Testis (tissue), 3 donors: ENCODE measurements around the gene GJB6. TPM values are rescaled to one million over a fixed set of nuclear protein-coding genes. Genes with fewer than 3 reads are reported as not detected.

Experiments
- DNase-seq: peaks from one replicate; pipeline ENCODE4 v3.0.0-alpha.2; 2019
- H3K27ac ChIP-seq, 2 donors: fragments of 200-600 bp; sonication (generic); one replicate each; pipeline ENCODE4 v1.5.1; 2019
- H3K27me3 ChIP-seq: fragments of 200-600 bp; sonication (generic); one replicate; pipeline ENCODE4 v1.5.1; 2019
- H3K36me3 ChIP-seq: fragments of 200-600 bp; sonication (generic); one replicate; pipeline ENCODE4 v1.5.1; 2017; ENCODE audit warnings: low read depth; ENCODE audit errors: missing control alignments
- H3K4me1 ChIP-seq: fragments of 200-600 bp; sonication (generic); one replicate; pipeline ENCODE4 v1.5.1; 2019
- H3K4me3 ChIP-seq, 2 donors: fragments of 200-600 bp; sonication (generic); one replicate each; pipeline ENCODE4 v1.5.1; 2017 to 2019
- H3K9me3 ChIP-seq: fragments of 200-600 bp; sonication (generic); one replicate; pipeline ENCODE4 v1.5.1; 2017
- POLR2A ChIP-seq: fragments of 450-650 bp; IDR thresholded peaks from one replicate; pipeline ENCODE4 v1.6.1; 2017; ENCODE audit warnings: antibody characterized with exemption, mild to moderate bottlenecking, moderate library complexity
- WGBS, 2 donors: methylation state at CpG; one replicate each; pipeline ENCODE4 v1.1.5; 2018; 5-methylcytosine and 5-hydroxymethylcytosine counted together
- intact Hi-C: fragments of 100-400 bp; cut with DNase I; formaldehyde crosslinking; loops from one replicate; pipeline ENCODE4 v1.15.1; 2023; ENCODE audit warnings: low total_unique reads
- polyA plus RNA-seq: library from polyadenylated mRNA; stranded (reverse); fragments of 350-450 nt; fragmentation: Illumina TruSeq; extraction: RNeasy Lipid Tissue Mini Kit (QIAGEN cat#74804); gene quantifications from one replicate; pipeline ENCODE4 v1.2.3, GENCODE V29; 2014; ENCODE audit warnings: low read depth, low replicate concordance; ENCODE audit not compliant: insufficient read depth
- total RNA-seq, 2 donors: library from RNA; depleted of rRNA; stranded (reverse); fragments of >200 nt; gene quantifications; one replicate each; pipeline ENCODE4 v1.2.3, GENCODE V29; 2016
- TF ChIP-seq, protein P1 (sequence below), 3 experiments: fragments of 450-650 bp in 2 of 3; fragments of 200-600 bp in 1 of 3; sonication (generic) in 1 of 3; IDR thresholded peaks; one replicate each; pipeline ENCODE4 v1.5.1; 2016 to 2019; ENCODE audit warnings: antibody characterized with exemption in 3 of 3, mild to moderate bottlenecking in 2 of 3, moderate library complexity in 1 of 3

The GJB6 gene
- total and polyA plus RNA-seq, 3 donors from 2014 or later = 1.4 to 1.8 (median 1.7) TPM

DNA sequence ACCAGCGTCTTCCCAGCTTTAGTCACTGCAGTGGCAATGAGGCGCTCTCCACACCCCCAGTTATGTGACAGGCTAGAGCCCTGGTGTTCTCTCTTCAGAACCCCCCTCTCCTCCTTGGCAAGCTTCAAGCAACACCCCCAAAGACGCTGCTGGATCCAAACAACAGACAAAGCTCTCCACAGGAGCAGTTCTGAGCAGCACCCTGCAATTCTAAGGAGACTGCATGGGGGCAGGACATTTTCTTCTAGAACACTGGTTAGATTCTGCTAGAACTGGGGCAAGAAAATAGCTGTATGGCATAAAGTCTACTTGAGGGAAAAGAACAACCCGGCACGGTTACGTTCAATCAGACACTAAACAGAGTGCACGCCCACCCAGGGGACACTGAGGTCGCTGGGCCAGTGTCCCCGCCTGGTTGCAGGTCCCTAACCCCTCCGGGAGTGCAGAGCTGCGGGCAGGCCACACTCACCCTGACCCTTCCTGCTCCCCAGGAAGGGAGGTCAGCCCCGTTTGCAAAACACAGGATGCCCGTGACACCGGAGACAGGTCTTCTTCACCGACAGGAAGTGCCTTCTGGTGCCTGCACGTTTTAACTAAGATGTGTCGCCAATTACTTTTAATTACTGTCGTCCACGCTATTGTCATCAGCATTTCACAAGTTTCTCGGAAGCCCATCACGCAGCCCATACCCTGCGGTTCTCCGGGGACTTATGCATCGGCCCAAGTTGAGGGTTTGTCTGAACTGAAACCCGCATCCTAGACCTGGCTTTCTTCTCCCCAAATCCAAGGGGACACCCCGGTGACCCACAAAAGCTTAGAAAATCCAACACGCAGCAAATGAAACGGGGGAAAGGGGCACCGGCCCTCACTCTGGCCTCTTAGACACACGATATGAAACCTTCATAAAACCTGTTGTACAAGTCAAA, 943 bp downstream of the GJB6 start:
- intact Hi-C loops = no loop called here
- TF ChIP-seq POLR2A = no peak
- TF ChIP-seq, protein P1, sequence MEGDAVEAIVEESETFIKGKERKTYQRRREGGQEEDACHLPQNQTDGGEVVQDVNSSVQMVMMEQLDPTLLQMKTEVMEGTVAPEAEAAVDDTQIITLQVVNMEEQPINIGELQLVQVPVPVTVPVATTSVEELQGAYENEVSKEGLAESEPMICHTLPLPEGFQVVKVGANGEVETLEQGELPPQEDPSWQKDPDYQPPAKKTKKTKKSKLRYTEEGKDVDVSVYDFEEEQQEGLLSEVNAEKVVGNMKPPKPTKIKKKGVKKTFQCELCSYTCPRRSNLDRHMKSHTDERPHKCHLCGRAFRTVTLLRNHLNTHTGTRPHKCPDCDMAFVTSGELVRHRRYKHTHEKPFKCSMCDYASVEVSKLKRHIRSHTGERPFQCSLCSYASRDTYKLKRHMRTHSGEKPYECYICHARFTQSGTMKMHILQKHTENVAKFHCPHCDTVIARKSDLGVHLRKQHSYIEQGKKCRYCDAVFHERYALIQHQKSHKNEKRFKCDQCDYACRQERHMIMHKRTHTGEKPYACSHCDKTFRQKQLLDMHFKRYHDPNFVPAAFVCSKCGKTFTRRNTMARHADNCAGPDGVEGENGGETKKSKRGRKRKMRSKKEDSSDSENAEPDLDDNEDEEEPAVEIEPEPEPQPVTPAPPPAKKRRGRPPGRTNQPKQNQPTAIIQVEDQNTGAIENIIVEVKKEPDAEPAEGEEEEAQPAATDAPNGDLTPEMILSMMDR (IDR thresholded peaks at IDR 0.05) = no peak
- Histone ChIP-seq H3K4me3 (peak overlapping the region; percentile 24 to 41), H3K27me3 (no peaks in the 10 kb centered on the region), H3K9me3 (no peaks in the 10 kb centered on the region), H3K4me1 (no peaks in the 10 kb centered on the region), H3K27ac (no peak overlapping the region), H3K36me3 (no peaks in the 10 kb centered on the region)
- DNase-seq = no peak
- WGBS, 2 donors = 19 to 24% methylated on average over 23 to 30 of the region's 30 CpGs

DNA sequence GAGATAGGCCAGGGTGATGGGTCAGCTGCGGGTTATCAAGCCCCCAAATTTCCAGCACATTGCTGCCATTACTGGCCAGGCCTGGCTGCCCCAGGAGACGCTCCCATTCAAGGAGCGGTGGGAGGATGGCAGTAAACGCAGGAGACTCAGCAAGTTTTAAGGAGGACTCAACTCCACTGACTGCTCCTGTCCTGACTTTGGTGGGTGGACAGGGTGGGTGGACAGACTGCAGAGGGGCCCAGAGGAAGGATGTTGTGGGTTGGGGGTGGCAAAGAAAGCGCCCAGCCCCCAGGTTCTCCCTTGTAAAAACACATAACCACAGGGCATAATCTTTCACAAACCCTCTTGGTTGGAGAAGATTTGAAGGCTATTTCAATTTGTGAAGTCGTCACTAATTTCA, 4.4 kb downstream of the GJB6 start:
- no peaks in the 10 kb centered on the region for H3K27me3 ChIP-seq
- no peaks in the 10 kb centered on the region for H3K4me1 ChIP-seq
- H3K4me3 ChIP-seq = no peak overlapping the region
- H3K9me3 ChIP-seq = no peaks in the 10 kb centered on the region
- H3K27ac ChIP-seq = no peak overlapping the region
- TF ChIP-seq, protein P1 (IDR thresholded peaks at IDR 0.05) = no peak
- TF ChIP-seq POLR2A = no peak
- intact Hi-C loops = no loop called here
- 49 to 69% methylated on average over 4 to 6 of the region's 6 CpGs for WGBS, 2 donors
- no peaks in the 10 kb centered on the region for H3K36me3 ChIP-seq
- DNase-seq = no peak

DNA sequence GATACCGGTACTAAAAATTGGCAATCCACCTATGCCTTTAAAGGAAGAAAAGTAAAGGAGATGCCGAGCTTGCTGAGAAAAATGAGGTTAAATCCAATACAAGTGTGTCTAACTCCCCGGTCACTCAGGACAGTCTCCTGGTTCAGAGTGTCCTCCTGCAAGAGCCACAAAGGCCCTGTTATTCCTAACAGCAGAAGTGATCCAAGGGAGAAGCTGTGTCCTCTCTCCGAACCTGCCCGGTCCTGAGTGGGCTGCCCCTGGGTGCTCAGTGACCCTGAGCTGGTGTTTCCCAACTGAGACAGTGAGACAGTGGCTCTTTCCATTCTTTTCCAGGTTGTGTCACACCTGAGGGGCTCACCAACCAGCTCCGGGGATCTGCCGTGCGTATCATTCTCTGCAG, 4.8 kb downstream of the GJB6 start:
- H3K36me3 ChIP-seq = no peaks in the 10 kb centered on the region
- 84 to 91% methylated on average over 3 to 8 of the region's 8 CpGs for WGBS, 2 donors
- no peak overlapping the region for H3K27ac ChIP-seq
- no peak for DNase-seq
- H3K27me3 ChIP-seq = no peaks in the 10 kb centered on the region
- intact Hi-C loops = no loop called here
- H3K4me3 ChIP-seq = no peak overlapping the region
- no peaks in the 10 kb centered on the region for H3K4me1 ChIP-seq
- TF ChIP-seq, protein P1 (IDR thresholded peaks at IDR 0.05) = no peak
- no peak for TF ChIP-seq POLR2A
- H3K9me3 ChIP-seq = no peaks in the 10 kb centered on the region

DNA sequence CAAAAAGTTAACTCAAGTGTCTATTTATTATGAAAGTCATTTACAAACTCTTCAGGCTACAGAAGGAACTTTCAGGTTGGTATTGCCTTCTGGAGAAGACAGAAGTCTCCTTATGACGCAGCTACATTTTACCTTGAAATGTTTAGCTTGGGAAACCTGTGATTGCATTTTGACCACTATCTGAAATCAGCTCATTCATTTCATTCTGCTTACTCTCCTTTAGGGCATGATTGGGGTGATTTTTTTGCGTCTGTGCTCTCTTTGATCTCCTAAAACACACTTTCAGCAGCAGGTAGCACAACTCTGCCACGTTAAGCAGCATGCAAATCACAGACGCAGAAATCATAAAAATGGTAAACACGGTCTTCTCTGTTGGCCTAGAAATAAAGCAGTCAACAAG, 9.6 kb downstream of the GJB6 start:
- 82 to 89% methylated on average over 5 of the region's 5 CpGs for WGBS, 2 donors
- Histone ChIP-seq H3K9me3 (no peaks in the 10 kb centered on the region), H3K4me1 (no peaks in the 10 kb centered on the region), H3K27ac (no peak overlapping the region), H3K36me3 (no peaks in the 10 kb centered on the region), H3K27me3 (no peaks in the 10 kb centered on the region), H3K4me3 (no peak overlapping the region)
- intact Hi-C loops = no loop called here
- TF ChIP-seq, protein P1 (IDR thresholded peaks at IDR 0.05) = no peak
- TF ChIP-seq POLR2A = no peak
- no peak for DNase-seq

DNA sequence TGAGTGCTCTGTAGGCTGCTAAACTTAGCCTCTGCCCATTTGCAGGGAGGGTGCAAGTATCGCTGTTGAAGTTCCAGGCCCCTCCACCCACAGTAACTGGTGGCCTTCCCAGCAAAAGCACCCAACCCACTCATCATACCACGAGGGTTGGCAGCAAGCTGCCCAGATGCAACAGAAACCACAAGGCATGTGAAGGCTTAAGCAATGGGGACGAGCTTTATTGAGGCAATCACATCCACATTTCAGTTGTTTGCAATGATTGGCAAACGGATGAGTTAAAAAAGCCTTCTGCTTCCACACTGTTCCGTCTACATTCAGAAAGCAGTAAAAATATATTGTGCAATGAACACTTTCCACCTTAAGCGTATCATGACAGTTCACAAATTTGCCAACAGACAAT, 10.3 kb downstream of the GJB6 start:
- no peak for DNase-seq
- H3K9me3 ChIP-seq = no peaks in the 10 kb centered on the region
- TF ChIP-seq, protein P1 (IDR thresholded peaks at IDR 0.05) = no peak
- TF ChIP-seq POLR2A = no peak
- no peaks in the 10 kb centered on the region for H3K4me1 ChIP-seq
- 80 to 84% methylated on average over 6 of the region's 6 CpGs for WGBS, 2 donors
- H3K36me3 ChIP-seq = no peaks in the 10 kb centered on the region
- H3K4me3 ChIP-seq = no peak overlapping the region
- H3K27me3 ChIP-seq = no peaks in the 10 kb centered on the region
- intact Hi-C loops = no loop called here
- H3K27ac ChIP-seq = no peak overlapping the region
